HG03175 (cell line): ENCODE data around the gene GRAMD1B.
"Not testable (repeated sequence)": the region's sequence is repeated elsewhere in the genome, so short reads cannot be mapped to it uniquely, and the experiment has no call there.

Experiments
- ATAC-seq: cut with Tn5 transposase; IDR thresholded peaks from one replicate; pipeline ENCODE4 v1.9.1; 2021; ENCODE audit warnings: mild to moderate bottlenecking, moderate library complexity; ENCODE audit not compliant: unreplicated experiment

GRAMD1B gene

DNA sequence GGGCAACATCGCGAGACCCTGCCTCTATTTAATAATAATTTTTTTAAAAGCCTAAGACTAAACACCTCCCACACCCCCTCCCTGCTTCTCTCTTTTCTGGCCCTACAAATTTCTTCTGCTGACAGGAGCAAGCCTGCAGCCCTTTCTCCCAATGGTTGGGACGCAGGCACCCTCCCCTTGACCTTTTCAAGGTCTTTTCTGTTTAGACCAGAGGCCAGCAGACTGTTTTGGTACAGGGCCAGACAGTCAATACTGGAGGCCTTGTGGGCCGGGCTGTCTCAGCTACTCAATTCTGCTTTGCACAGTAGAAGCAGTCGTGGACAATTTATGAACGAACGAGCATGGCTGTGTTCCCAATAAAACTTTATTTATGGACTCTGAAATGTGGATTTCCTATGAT is 132.1 kb downstream of the GRAMD1B start:
- ATAC-seq: no peak

- ATAC-seq: no peak
These were observed 132.8 kb downstream of the GRAMD1B start for GRCh38 chr11:123562829-123563228.

DNA sequence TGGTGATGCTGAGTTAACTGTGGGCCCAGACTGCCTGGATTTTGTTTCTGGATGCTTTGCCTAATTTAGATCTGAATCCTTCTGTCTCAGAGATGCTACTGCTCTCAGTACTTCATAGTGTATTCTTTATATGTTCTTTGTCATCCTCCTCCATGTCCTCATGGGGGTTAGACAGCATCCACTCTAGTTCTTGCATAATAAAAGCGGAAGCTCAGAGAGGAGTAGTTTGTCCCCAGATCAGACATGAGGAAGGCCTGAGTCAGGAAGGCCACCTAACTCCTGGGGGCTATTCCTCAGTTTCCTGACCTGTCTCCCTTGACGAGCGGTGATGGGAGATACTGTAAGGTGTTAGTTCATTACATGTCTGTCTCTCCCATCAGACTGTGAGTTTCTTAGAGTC is 134.2 kb downstream of the GRAMD1B start:
- no peak for ATAC-seq

DNA sequence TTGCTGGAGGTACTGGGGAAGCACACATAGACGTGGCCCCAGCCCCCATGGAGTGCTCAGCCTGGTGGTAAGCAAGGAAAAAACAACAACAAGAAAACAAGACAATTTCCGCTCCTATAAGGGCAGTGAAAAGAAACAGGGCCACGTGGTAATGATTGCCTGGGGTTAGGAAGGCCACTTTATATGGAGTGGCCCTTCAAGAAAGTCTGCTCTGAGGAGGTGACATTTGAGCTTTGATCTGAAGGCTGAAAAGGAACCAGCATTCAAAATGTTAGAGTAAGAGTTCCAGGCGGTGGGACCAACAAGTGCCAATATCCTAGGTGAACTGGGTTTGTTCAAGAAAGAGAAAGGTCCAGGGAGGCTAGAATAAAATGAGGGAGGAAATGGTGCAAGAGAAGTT is 136.8 kb downstream of the GRAMD1B start:
- no peak for ATAC-seq

GRCh38 chr11:123567466-123567865 is 137.4 kb downstream of the GRAMD1B start:
- ATAC-seq: no peak

GRCh38 chr11:123568367-123568870 is 138.3 kb downstream of the GRAMD1B start:
- no peak for ATAC-seq

- no peak for ATAC-seq
These were observed 139.3 kb downstream of the GRAMD1B start for GRCh38 chr11:123569393-123569792.

DNA sequence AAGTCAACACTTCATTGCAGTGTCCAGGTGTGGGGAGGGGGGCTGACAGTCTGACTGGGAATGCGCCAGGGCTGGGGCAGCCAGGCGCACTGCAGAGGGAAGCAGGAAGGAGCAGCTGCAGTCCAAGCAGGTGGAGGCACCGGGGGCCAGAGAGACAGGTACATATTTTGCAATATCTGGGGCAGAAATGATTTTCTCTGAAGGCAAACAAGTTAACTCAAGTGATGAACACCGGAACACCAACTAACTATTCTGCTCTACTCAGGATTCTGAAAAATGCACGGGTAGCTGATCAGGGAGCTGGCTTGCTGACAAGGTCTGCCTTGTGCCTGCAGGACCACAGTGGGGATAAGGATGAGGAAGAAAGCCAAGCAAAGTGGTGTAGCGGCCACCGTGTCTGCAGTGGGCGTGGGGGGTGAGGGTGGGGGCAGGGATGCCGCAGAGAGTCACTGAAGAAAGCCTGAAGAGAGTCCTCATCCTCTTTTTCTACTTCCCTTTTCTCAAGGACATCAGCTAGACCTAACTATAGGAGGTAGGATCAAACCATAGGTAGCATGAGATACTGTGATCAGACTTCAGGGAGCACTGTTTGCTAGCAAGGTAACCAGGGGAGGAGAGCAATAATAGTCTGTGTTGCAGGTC is 141.0 kb downstream of the GRAMD1B start:
- ATAC-seq: no peak

GRCh38 chr11:123572791-123573190 is 142.7 kb downstream of the GRAMD1B start:
- not testable (repeated sequence) for ATAC-seq

GRCh38 chr11:123573286-123573685 is 143.2 kb downstream of the GRAMD1B start:
- ATAC-seq: no peak

- no peak for ATAC-seq
These were observed 145.4 kb downstream of the GRAMD1B start for GRCh38 chr11:123575441-123575840.

GRCh38 chr11:123576082-123576481 is 146.0 kb downstream of the GRAMD1B start:
- ATAC-seq: no peak

GRCh38 chr11:123576501-123576900 is 146.4 kb downstream of the GRAMD1B start:
- no peak for ATAC-seq

GRCh38 chr11:123577081-123577598 is 147.1 kb downstream of the GRAMD1B start:
- peak; percentile 57 for ATAC-seq

DNA sequence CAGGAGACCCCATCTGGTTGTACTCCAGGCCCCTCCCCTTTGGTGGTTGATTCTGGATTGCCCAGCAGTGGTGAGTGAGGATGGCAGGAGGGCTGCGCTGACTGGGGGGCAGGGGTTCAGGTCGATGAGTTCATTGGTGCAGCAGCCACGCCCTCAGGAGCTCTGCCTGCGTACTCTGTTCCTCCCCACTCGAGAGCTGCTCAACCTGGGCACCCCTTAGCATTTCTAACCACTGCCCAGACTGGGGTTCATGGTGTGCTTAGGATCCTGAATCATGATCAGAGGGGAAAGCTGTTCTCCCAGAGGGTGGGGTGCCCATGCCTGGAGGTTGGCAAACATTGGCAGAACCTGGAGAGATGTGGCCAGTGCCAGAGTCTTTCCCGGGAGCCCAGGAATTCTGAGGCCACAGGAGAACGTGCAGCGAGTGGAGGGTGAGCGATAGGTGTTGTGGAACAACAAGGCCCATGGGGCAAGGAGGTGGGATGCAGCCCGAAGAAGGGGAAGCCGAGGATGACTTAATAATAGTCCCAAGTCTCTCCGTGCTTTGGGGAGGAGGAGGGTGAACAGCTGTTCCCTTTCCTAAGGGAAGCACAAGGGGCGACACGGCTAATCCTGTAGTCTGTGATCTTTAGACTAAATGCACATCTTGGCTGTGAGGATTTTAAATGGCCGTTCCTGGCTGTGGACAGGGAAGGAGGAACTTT is 148.9 kb downstream of the GRAMD1B start:
- no peak for ATAC-seq

DNA sequence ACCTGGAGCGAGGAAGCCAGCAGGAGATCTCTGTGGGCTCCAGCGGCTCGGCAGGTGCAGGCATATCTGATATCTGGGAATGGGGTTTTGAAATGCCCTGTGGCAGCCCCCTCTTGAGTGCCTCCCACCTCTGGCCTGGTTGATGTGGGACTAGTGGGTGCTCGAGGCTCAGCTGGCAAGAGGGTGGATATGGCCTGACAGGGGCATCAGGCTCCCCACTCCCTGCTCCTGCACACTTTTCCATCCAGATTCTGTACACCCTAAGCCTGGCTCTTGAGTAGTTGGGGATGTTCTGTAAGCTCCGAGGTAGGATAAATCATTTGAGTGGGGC is 149.4 kb downstream of the GRAMD1B start:
- ATAC-seq: no peak

DNA sequence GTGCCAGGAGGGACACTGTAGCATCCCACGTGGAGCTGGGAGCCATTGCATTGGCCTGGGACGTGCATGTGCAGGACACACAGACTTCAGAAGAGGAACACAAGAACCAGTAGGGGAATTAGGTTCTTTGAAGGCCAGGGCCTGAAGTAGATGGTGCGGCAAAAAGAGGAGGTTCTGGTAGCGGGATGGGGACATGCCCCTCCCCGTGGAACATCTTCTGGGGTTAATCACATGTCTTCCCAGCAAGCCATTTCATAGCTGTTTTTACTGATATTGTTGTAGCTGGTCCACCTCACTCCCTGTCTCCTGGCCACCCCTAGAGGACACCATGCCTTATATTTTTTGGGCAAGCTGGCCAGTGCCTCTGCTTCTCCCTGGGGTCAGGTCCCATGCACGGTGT is 150.1 kb downstream of the GRAMD1B start:
- ATAC-seq: no peak

GRCh38 chr11:123580557-123581275 is 150.6 kb downstream of the GRAMD1B start:
- ATAC-seq: peak; percentile 88

DNA sequence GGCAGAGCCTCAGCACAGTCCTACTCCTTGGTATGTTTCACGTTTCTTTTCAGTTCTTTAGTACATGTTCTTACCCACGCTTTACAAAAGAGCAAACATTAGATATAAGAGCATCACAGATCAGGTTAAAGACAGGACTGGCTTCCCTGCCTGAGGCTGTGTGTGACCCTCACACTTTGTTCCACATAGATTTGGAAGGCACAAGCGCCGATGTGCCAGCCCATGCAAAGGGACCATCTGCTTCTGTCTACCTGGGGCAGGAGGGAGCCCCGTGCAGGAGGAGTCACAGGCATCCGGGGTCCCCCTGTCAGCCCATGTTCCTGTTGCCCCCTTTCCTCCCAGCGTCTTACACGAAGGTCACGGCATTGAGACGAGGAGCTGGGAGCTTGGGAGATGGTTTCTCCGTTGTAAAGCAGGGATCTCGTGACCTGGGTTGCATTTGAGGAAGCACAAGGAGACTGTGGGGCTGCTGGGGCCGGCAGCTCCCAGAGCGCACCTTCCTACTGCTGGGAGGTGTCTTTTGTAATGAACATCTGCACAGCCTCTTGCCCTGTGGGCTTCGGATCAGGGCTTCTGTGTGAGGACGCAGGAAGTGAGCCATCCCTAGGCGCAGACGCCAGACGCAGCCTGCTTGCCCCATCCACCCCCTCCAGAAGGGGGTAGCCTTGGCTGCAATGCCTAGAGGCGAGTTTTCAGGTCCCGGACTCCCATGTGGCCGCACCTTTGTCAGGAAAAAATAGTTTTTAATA is 151.8 kb downstream of the GRAMD1B start:
- ATAC-seq: no peak

DNA sequence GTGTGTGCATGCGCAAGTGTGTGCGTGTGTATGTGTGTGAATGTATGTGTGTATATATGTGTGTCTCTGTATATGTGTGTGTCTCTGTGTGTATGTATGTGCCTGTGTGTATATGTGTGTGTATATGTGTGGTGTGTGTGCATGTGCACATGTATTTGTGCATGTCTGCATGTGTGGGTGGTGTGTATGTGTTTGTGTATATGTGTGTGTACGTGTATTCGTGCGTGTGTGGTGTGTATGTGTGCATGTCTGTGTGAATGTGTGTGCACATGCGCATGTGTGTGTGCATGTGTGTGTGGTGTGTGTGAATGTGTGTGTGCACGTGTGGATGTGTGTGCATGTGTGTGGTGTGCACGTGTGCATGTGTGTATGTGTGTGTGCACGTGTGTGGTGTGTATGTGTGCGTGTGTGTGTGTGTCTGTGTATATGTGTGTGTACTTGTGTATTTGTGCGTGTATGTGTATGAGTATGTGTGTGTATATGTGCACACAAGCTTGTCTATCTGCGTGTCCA is 153.0 kb downstream of the GRAMD1B start:
- no peak for ATAC-seq

DNA sequence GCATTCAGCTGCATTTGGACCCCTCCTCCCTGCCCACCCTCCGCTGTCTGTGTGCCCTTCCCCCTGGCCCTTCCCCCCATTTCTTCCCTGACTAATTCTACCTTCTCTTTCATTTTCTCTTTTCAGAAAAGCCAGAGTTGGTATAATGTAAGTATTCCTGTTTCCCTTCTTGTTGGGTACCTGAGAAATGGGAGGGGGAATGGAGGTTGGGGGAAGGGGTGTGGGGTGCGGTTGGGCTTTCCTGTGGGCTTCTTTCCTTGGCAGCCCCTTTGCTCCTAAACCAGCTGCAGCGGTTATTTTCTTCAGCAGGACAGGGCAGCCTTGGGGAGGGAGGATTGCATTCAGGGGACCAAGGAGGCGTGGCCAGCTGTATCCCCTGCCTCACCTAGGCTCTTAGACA is 154.1 kb downstream of the GRAMD1B start:
- ATAC-seq: no peak
